ENCODE results near the gene TBCD. TPM values are rescaled to one million over a fixed set of nuclear protein-coding genes. Genes with fewer than 3 reads are reported as not detected.

TBCD gene
- total RNA-seq, 1 donor from 2014 or later: 122 TPM

DNA sequence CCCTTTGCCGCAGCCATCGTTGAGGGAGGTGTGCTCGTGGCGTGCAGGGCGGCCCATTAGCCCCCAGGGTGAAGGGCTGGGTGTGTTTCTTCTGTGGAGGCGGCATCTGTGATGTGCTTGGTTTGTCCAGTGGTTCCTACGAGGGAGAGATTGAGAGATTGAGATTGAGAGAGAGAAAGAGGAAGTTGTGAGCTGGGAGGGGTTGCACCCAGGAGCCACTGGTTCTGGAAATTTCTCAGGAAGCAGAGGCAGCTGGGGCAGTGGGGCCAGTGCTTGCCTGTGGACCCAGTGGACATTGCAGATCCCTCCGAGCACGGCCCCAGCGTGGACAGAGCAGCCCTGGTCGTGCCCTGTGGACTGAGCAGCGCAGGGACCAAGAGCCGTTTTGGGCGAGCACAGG lies 160.0 kb downstream of the TBCD start:
- DNase-seq: no peak
- H3K27me3 Mint-ChIP-seq: no peaks in the 10 kb centered on the region
- peak overlapping the region; percentile 54 for H3K27ac Mint-ChIP-seq
- H3K4me1 Mint-ChIP-seq: peaks cover 15% of the 10 kb centered on the region
- H3K9me3 Mint-ChIP-seq: no peaks in the 10 kb centered on the region
- no peak overlapping the region for H3K4me3 Mint-ChIP-seq
- H3K36me3 Mint-ChIP-seq (ENCODE audit: low read depth): peaks cover 26% of the 10 kb centered on the region
- intact Hi-C loops (cut with micrococcal nuclease): no loop called here

DNA sequence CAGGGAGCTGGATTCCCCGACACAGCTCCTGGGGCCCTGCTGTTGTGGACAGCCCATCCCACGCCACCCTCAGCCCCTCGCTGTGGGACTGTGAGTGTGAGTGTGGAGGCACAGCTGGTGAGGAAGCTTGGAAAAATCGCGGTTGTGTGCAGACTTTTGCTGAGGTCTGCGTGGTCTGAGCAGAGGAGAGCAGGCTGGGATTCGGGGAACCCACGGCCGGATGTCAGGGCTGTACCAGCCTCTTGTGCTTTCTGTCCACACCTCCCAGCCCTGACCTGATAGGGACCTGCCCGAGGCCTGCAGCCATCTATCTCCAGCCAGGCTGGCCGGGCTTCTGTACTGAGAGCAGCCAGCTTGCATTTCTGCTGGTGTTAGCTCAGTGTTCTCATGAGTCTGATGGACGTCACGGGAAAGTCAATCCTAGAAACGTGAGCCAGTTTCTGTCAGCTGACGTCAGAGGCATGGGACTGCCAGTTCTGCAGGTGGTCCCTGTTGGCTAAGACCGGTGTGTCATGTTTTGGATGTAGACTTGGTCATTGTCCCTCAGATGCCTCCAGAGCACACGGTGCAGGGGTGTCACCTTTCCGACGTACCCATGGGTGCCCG lies 160.7 kb downstream of the TBCD start:
- H3K4me1 Mint-ChIP-seq: peaks cover 15% of the 10 kb centered on the region

DNA sequence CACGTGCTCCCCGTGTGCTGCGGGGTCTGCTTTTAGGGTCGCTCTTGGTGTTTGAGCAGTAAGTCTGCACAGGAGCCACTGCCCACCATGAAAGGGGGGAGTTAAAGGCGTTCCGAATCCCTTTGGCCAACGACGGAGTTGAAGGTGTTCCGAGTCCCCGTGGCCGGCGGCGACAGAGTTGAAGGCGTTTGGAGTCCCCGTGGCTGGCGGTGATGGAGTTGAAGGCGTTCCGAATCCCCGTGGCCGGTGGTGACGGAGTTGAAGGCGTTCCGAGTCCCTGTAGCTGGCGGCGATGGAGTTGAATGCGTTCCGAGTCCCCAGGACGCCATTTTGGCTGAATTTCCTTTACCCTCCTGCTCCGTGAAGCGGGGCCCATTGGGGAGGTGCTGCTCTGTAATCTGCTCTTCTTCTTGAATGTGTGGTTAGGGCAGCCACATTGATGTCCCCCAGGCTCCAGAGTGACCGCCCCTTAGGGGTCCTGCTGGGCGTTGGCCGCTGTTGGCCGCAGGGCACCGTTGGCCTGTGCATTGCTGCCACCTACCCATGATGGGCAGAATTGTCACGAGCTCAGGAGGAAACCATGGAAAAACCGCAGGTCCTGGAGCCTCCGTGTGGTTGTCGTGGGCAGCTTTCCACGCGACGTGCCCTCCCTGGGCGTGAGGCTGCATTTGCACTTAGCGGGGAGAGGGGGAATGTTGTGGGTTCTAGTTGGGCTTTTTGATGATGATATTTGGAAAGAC lies 161.6 kb downstream of the TBCD start:
- no peak for DNase-seq
- H3K9me3 Mint-ChIP-seq: no peaks in the 10 kb centered on the region
- H3K27me3 Mint-ChIP-seq: no peaks in the 10 kb centered on the region
- no peak overlapping the region for H3K4me3 Mint-ChIP-seq
- H3K27ac Mint-ChIP-seq: no peak overlapping the region
- intact Hi-C loops (cut with micrococcal nuclease): no loop called here
- H3K4me1 Mint-ChIP-seq: peaks cover 12% of the 10 kb centered on the region
- peaks cover 24% of the 10 kb centered on the region for H3K36me3 Mint-ChIP-seq (ENCODE audit: low read depth)

More for the DNA sequence above, 160.7 kb downstream of the TBCD start:
- DNase-seq: no peak
- no peaks in the 10 kb centered on the region for H3K9me3 Mint-ChIP-seq
- peaks cover 26% of the 10 kb centered on the region for H3K36me3 Mint-ChIP-seq (ENCODE audit: low read depth)
- no peak overlapping the region for H3K27ac Mint-ChIP-seq
- H3K4me3 Mint-ChIP-seq: no peak overlapping the region
- H3K27me3 Mint-ChIP-seq: no peaks in the 10 kb centered on the region
- intact Hi-C loops (cut with micrococcal nuclease): no loop called here

DNA sequence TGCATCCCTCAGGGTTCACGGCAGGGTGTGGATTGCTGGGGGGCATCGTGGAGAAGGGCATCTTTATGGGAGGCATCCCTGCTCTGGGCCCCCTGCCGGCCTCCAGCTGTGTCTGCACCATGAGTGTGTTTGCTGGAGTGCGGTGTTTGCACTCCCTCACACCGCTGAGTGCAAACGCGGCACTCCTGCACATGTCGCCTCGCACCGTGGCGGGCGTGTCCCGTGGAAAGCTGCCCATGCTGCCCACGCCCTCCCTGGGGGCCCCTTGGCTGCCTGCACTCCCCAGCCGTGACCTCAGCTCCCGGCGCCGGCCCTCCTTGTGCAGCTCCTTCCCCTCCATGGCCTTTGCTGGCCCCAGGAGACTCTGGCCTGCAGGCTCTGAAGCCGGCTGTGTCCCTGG lies 162.5 kb downstream of the TBCD start:
- peaks cover 11% of the 10 kb centered on the region for H3K4me1 Mint-ChIP-seq
- H3K27me3 Mint-ChIP-seq: no peaks in the 10 kb centered on the region
- no peak overlapping the region for H3K27ac Mint-ChIP-seq
- no peak overlapping the region for H3K4me3 Mint-ChIP-seq
- DNase-seq: no peak
- H3K36me3 Mint-ChIP-seq (ENCODE audit: low read depth): peaks cover 24% of the 10 kb centered on the region
- intact Hi-C loops (cut with micrococcal nuclease): no loop called here
- H3K9me3 Mint-ChIP-seq: no peaks in the 10 kb centered on the region

DNA sequence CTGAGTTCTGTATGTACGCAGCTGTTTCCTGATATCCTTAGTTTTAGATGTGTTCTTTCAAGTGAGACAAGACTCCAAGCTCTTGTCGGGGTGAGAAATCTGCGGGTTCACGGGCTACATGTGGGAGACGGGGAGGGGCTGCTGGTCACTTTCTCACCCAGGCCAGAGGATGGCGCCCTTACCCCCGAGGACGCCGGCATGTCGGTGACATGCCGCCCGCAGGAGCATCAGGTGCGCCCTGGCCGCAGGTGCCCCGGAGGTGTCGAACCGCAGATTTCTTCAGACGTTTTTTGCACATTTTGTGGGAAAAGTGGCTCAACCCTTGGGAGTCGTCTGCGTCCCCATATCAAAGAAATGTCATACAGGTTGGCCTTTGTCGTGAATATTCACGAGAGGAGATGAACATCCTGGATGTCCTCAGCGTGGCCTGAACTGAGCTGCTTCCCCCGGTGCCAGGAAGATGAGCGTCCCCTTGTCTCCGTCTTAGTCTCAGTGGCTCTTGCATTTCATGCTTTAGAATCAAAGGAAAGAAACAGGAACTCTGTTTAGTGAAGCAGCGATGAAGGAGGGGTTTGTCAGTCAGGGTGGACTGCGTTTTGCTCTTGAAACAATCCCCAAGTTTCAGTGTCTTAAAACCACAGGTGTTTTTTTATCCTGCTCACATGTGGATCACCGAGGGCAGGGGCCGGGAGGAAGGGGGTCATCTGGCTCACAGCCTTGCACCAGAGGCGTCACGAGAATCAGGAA lies 163.3 kb downstream of the TBCD start:
- H3K27ac Mint-ChIP-seq: peak overlapping the region; percentile 25
- no peaks in the 10 kb centered on the region for H3K9me3 Mint-ChIP-seq
- H3K27me3 Mint-ChIP-seq: no peaks in the 10 kb centered on the region
- no peak overlapping the region for H3K4me3 Mint-ChIP-seq
- peaks cover 10% of the 10 kb centered on the region for H3K4me1 Mint-ChIP-seq
- DNase-seq: no peak
- intact Hi-C loops (cut with micrococcal nuclease): no loop called here
- H3K36me3 Mint-ChIP-seq (ENCODE audit: low read depth): peaks cover 25% of the 10 kb centered on the region

DNA sequence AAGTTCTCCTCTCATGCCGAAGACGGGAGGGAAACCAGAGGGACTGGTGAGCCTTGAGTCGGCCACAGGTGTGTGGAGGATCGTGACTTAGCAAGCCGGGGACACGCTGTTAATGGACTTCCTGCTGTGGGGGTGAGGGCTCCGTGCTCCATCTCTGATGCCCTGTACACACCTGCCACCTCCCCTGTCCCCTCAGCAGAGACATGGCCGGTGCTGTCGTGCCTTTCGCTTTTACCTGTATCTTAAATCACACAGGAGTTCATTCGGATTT lies 163.8 kb downstream of the TBCD start:
- H3K36me3 Mint-ChIP-seq (ENCODE audit: low read depth): peaks cover 25% of the 10 kb centered on the region
- intact Hi-C loops (cut with micrococcal nuclease): loop anchor here (2.0 kb wide), 1 partner anchor 133 kb away; no protein-coding TSS in a partner anchor
- DNase-seq: no peak
- peaks cover 10% of the 10 kb centered on the region for H3K4me1 Mint-ChIP-seq
- H3K9me3 Mint-ChIP-seq: no peaks in the 10 kb centered on the region
- H3K27ac Mint-ChIP-seq: no peak overlapping the region
- H3K4me3 Mint-ChIP-seq: no peak overlapping the region
- no peaks in the 10 kb centered on the region for H3K27me3 Mint-ChIP-seq

DNA sequence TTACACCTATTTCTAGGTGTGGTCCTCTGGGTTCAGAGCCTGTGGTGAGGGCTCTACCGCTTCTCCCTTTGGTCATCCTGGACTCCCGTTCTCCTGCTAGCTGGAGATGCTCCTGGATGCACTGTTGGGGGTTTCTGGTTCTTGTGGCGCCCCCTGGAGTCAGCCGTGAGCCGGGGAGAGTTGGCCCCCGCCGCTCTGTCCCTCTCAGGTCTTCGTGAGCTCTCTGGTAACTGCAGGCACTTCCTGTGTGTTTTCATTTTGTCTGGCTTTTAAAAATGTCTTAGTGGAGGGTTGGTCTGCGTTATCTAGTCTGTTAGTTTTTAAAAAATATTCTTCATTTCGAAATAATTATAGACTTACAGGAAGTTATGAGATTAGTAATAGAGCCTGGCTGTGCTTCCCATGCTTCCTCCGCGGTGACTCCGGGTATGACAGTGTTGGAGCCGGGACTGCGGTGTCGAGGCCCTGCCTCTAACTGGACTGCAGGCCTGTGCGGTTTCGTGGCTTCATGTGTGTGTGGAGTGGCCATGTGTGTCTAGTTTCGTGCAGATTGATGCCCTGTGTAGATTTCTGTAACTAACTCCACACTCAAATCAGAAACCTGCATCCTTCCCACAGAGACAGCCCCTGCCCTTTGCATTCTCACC lies 166.0 kb downstream of the TBCD start:
- Mint-ChIP-seq H3K36me3 (ENCODE audit: low read depth) (peaks cover 25% of the 10 kb centered on the region), H3K27ac (no peak overlapping the region), H3K27me3 (no peaks in the 10 kb centered on the region), H3K9me3 (no peaks in the 10 kb centered on the region), H3K4me3 (no peak overlapping the region), H3K4me1 (peaks cover 7% of the 10 kb centered on the region)
- peak; percentile 69 for DNase-seq
- intact Hi-C loops (cut with micrococcal nuclease): loop anchor here (2.0 kb wide), 1 partner anchor 135 kb away; no protein-coding TSS in a partner anchor

DNA sequence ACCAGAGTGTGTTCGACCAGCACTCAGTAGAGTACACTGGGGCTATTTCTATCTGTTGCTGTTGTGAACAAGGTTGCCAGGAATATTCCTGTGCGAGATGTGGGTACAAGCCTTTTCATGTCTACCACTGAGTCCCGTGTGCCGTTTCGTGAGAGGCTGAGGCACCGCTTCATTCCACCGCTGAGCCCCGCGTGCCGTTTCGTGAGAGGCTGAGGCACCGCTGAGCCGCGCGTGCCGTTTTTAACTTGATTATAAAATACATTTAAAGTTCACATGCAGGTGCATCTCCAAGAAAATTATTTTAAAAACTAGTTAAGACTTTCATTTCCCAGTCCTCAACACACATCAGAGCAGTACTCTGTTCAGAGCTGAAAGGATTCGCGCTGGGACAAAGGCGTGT lies 166.6 kb downstream of the TBCD start:
- intact Hi-C loops (cut with micrococcal nuclease): no loop called here
- Mint-ChIP-seq H3K9me3 (no peaks in the 10 kb centered on the region), H3K27me3 (no peaks in the 10 kb centered on the region), H3K4me1 (peaks cover 7% of the 10 kb centered on the region), H3K27ac (peak overlapping the region; percentile 29), H3K36me3 (ENCODE audit: low read depth) (peaks cover 28% of the 10 kb centered on the region), H3K4me3 (no peak overlapping the region)
- DNase-seq: no peak

DNA sequence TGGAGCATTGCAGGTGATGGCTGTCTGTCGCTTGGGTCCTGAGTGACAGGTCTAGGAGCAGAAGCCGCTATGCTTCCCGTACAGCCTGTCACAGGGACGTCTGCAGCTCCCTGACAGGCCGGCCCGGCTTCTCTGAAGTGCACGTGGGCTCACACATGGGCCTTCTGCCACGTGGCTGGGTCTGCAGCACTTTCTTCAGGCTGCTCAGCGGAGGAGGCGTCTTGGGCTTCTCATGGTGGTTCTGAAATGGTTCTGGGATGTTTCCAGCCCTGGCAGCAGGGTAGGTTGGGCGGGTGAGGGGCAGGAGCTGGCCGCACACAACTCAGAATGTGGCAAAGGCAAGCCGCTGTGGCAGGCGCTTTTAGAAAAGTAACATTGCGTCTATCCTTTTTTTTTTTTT lies 168.3 kb downstream of the TBCD start:
- H3K9me3 Mint-ChIP-seq: no peaks in the 10 kb centered on the region
- peaks cover 23% of the 10 kb centered on the region for H3K36me3 Mint-ChIP-seq (ENCODE audit: low read depth)
- no peak overlapping the region for H3K27ac Mint-ChIP-seq
- no peaks in the 10 kb centered on the region for H3K27me3 Mint-ChIP-seq
- peaks cover 4% of the 10 kb centered on the region for H3K4me1 Mint-ChIP-seq
- no peak for DNase-seq
- intact Hi-C loops (cut with micrococcal nuclease): no loop called here
- no peak overlapping the region for H3K4me3 Mint-ChIP-seq

DNA sequence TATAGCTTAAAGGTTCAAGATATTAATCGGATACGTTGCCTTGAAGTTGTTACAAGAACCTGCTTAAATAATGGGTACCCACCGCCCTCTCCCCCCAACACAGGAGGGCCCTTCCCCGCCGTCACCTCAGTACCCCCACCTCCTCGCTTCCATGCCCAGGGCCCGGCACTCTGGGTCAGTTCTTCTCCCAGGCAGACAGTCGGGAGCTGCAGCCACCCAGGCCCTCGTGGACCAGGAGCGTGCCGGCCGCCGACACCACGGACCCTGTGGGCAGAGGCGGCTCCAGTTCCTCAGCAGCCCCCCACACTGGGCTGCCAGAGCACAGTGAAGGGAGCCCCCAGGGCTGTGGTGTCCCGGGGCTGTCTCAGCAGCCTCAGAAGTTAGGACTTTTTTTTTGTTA lies 168.8 kb downstream of the TBCD start:
- H3K9me3 Mint-ChIP-seq: no peaks in the 10 kb centered on the region
- H3K27me3 Mint-ChIP-seq: no peaks in the 10 kb centered on the region
- intact Hi-C loops (cut with micrococcal nuclease): no loop called here
- H3K4me1 Mint-ChIP-seq: peaks cover 4% of the 10 kb centered on the region
- H3K27ac Mint-ChIP-seq: no peak overlapping the region
- DNase-seq: no peak
- no peak overlapping the region for H3K4me3 Mint-ChIP-seq
- H3K36me3 Mint-ChIP-seq (ENCODE audit: low read depth): peaks cover 21% of the 10 kb centered on the region

DNA sequence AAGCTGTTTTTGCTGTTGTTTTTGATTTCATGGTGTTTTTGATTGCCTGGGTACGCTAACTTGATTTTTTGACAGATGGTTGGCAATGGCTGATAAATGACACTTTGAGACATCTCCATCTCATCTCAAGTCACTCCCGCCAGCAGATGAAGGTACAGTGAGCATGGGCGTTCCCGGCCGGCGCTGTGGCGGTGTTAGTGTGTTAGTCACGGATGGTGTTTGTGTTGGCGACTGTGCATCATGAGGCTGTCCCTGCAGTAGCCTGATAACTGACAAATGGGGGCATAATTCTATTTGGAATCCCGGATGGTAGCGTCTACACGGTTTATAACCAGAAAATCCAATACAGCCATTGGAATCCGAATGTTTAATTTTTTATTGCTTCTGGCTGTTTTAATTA lies 169.6 kb downstream of the TBCD start:
- Mint-ChIP-seq H3K27me3 (no peaks in the 10 kb centered on the region), H3K36me3 (ENCODE audit: low read depth) (peaks cover 20% of the 10 kb centered on the region), H3K4me1 (peaks cover 3% of the 10 kb centered on the region), H3K4me3 (no peak overlapping the region), H3K27ac (no peak overlapping the region), H3K9me3 (no peaks in the 10 kb centered on the region)
- DNase-seq: no peak
- intact Hi-C loops (cut with micrococcal nuclease): no loop called here

DNA sequence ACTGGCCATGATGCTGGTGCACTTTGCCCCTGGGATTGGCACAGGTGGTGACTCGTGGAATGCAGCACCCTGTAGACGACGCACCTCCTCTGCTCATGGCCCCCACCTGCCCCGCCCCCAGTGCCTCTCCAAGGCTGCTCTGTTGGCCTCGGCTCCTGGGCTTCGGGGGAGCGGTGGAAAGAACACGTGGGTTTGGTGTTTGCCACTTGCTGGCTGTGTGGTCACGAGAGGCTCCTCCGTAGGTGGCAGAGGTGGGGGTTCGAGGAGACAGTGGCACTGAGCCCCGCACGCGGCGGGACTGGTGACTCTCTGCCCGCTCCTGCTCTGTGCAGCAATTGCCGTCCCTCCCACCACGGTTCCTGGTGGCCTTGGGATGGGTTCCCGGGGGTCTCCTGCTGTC lies 170.8 kb downstream of the TBCD start:
- H3K4me3 Mint-ChIP-seq: no peak overlapping the region
- intact Hi-C loops (cut with micrococcal nuclease): no loop called here
- DNase-seq: no peak
- peaks cover 3% of the 10 kb centered on the region for H3K4me1 Mint-ChIP-seq
- H3K27ac Mint-ChIP-seq: no peak overlapping the region
- H3K9me3 Mint-ChIP-seq: no peaks in the 10 kb centered on the region
- no peaks in the 10 kb centered on the region for H3K27me3 Mint-ChIP-seq
- H3K36me3 Mint-ChIP-seq (ENCODE audit: low read depth): peaks cover 23% of the 10 kb centered on the region

DNA sequence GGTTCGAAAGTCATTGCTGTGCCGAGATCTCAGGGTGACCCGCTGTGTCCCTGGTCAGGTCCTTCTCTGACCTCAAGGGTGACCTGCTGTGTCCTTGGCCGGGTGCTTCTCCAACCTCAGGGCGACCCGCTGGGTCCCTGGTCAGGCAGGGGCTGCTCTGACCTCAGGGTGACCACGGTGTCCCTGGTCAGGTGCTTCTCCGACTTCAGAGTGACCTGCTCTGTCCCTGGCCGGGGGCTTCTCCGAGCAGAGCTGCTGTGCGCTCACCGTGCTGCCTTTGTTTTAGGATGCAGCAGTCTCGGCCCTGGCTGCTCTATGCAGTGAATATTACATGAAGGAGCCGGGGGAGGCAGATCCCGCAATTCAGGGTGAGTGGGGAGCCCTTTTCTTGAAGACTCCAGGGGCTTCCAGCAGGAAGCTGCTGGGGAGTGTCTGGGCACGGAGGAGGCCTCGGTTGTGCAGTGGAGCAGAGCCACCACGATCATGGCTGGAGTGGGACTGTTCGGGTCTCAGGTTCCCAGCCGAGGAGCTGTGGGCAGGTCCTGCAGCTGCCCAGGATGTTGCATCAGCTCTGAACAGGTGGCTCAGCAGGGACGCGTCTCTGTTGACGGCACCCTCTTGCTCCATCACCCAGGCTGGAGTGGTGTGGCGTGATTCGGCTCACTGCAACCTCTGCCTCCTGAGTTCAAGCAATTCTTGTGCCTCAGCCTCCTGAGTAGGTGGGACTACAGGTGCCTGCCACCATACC lies 171.7 kb downstream of the TBCD start:
- Mint-ChIP-seq H3K36me3 (ENCODE audit: low read depth) (peaks cover 27% of the 10 kb centered on the region), H3K27ac (no peak overlapping the region), H3K4me1 (peaks cover 3% of the 10 kb centered on the region), H3K9me3 (no peaks in the 10 kb centered on the region), H3K27me3 (no peaks in the 10 kb centered on the region), H3K4me3 (no peak overlapping the region)
- no peak for DNase-seq
- intact Hi-C loops (cut with micrococcal nuclease): no loop called here
